Stimulated activated effector memory CD8-positive, alpha-beta T cell treated with anti-CD3 and anti-CD28 coated beads, Interleukin-12 subunit alpha, Interleukin-12 subunit beta, amount 100 ng/mL, for 72 hours (primary cell): ENCODE measurements around the gene TFAP2A.
A peak's percentile ranks its signal among the peaks of the same experiment; 100 is the strongest.

Source experiments
- ATAC-seq: fragments of 150-1000 bp; cut with Tn5 transposase; 2 replicates; pipeline ENCODE4 v1.10.0; 2021
- DNase-seq, 2 donors: peaks; one replicate each; pipeline ENCODE4 v3.0.0; 2021 to 2022; ENCODE audit warnings: low spot score in 2 of 2
- H3K27ac Mint-ChIP-seq: one replicate; pipeline ENCODE4 v1.8.0; 2022; ENCODE audit warnings: mild to moderate bottlenecking, mixed read lengths
- H3K36me3 Mint-ChIP-seq: one replicate; pipeline ENCODE4 v1.8.0; 2022; ENCODE audit warnings: mild to moderate bottlenecking, mixed read lengths
- H3K4me1 Mint-ChIP-seq: one replicate; pipeline ENCODE4 v1.8.0; 2022; ENCODE audit warnings: mixed read lengths
- H3K4me3 Mint-ChIP-seq: one replicate; pipeline ENCODE4 v1.8.0; 2022; ENCODE audit warnings: mild to moderate bottlenecking, mixed read lengths
- H3K9me3 Mint-ChIP-seq: one replicate; pipeline ENCODE4 v1.8.0; 2022; ENCODE audit warnings: mixed read lengths

The TFAP2A gene

GRCh38 chr6:10434235-10434634, 19.4 kb upstream of the TFAP2A start:
- H3K27ac Mint-ChIP-seq, result no peak overlapping the region
- no peaks in the 10 kb centered on the region for H3K9me3 Mint-ChIP-seq
- H3K4me1 Mint-ChIP-seq, result peaks cover 5% of the 10 kb centered on the region
- no peak overlapping the region for H3K4me3 Mint-ChIP-seq
- H3K36me3 Mint-ChIP-seq, result no peaks in the 10 kb centered on the region
- DNase-seq, result peak in 1 of 2 donors; percentile 38
- ATAC-seq, result no peak

GRCh38 chr6:10433322-10433721, 18.4 kb upstream of the TFAP2A start:
- Mint-ChIP-seq H3K4me1 (peaks cover 5% of the 10 kb centered on the region), H3K4me3 (no peak overlapping the region), H3K27ac (no peak overlapping the region), H3K9me3 (no peaks in the 10 kb centered on the region), H3K36me3 (no peaks in the 10 kb centered on the region)
- DNase-seq (no peak), ATAC-seq (no peak)

- H3K36me3 Mint-ChIP-seq, result no peaks in the 10 kb centered on the region
- no peak overlapping the region for H3K27ac Mint-ChIP-seq
- no peak overlapping the region for H3K4me3 Mint-ChIP-seq
- ATAC-seq, result no peak
- peaks cover 5% of the 10 kb centered on the region for H3K4me1 Mint-ChIP-seq
- H3K9me3 Mint-ChIP-seq, result no peaks in the 10 kb centered on the region
- peak in 1 of 2 donors; percentile 29 for DNase-seq
Observed at GRCh38 chr6:10431423-10432164, 16.7 kb upstream of the TFAP2A start.

- Mint-ChIP-seq H3K9me3 (no peaks in the 10 kb centered on the region), H3K36me3 (no peaks in the 10 kb centered on the region), H3K4me3 (no peak overlapping the region), H3K27ac (no peak overlapping the region), H3K4me1 (peaks cover 12% of the 10 kb centered on the region)
- ATAC-seq, result peak; percentile 44
- DNase-seq, result peak in 1 of 2 donors; percentile 45
Observed at GRCh38 chr6:10429638-10430427, 15.0 kb upstream of the TFAP2A start.

- Mint-ChIP-seq H3K4me1 (peaks cover 7% of the 10 kb centered on the region), H3K36me3 (no peaks in the 10 kb centered on the region), H3K27ac (no peak overlapping the region), H3K9me3 (no peaks in the 10 kb centered on the region), H3K4me3 (peak overlapping the region; percentile 46)
- DNase-seq (no peak), ATAC-seq (no peak)
Observed at GRCh38 chr6:10426781-10427279, 12.0 kb upstream of the TFAP2A start.

GRCh38 chr6:10425975-10426780, 11.3 kb upstream of the TFAP2A start:
- Mint-ChIP-seq H3K4me3 (peak overlapping the region; percentile 46), H3K27ac (no peak overlapping the region)
- peak in 1 of 2 donors; percentile 46 for DNase-seq

GRCh38 chr6:10425176-10425974, 10.5 kb upstream of the TFAP2A start:
- Mint-ChIP-seq H3K4me3 (peak overlapping the region; percentile 46), H3K27ac (no peak overlapping the region)

More at GRCh38 chr6:10425975-10426780, 11.3 kb upstream of the TFAP2A start:
- Mint-ChIP-seq H3K9me3 (no peaks in the 10 kb centered on the region), H3K4me1 (peaks cover 7% of the 10 kb centered on the region), H3K36me3 (no peaks in the 10 kb centered on the region)
- ATAC-seq, result peak; percentile 48

GRCh38 chr6:10424040-10424439, 9.2 kb upstream of the TFAP2A start:
- Mint-ChIP-seq H3K4me1 (peaks cover 7% of the 10 kb centered on the region), H3K9me3 (no peaks in the 10 kb centered on the region), H3K36me3 (no peaks in the 10 kb centered on the region), H3K27ac (no peak overlapping the region), H3K4me3 (no peak overlapping the region)
- ATAC-seq (no peak), DNase-seq (no peak)

More at GRCh38 chr6:10425176-10425974, 10.5 kb upstream of the TFAP2A start:
- no peak for ATAC-seq
- Mint-ChIP-seq H3K36me3 (no peaks in the 10 kb centered on the region), H3K9me3 (no peaks in the 10 kb centered on the region), H3K4me1 (peaks cover 7% of the 10 kb centered on the region)
- DNase-seq, result no peak

- H3K4me1 Mint-ChIP-seq, result peaks cover 7% of the 10 kb centered on the region
- no peaks in the 10 kb centered on the region for H3K36me3 Mint-ChIP-seq
- no peak for DNase-seq
- H3K4me3 Mint-ChIP-seq, result no peak overlapping the region
- no peak overlapping the region for H3K27ac Mint-ChIP-seq
- H3K9me3 Mint-ChIP-seq, result peaks cover 3% of the 10 kb centered on the region
- no peak for ATAC-seq
Observed at GRCh38 chr6:10422737-10423034, 7.8 kb upstream of the TFAP2A start.

- Mint-ChIP-seq H3K9me3 (peaks cover 3% of the 10 kb centered on the region), H3K27ac (no peak overlapping the region), H3K4me1 (peaks cover 10% of the 10 kb centered on the region), H3K4me3 (no peak overlapping the region), H3K36me3 (no peaks in the 10 kb centered on the region)
- DNase-seq (no peak), ATAC-seq (no peak)
Observed at GRCh38 chr6:10421921-10422736, 7.3 kb upstream of the TFAP2A start.

GRCh38 chr6:10421158-10421920, 6.5 kb upstream of the TFAP2A start:
- no peak overlapping the region for H3K27ac Mint-ChIP-seq
- no peak for ATAC-seq

GRCh38 chr6:10420546-10421157, 5.8 kb upstream of the TFAP2A start:
- no peak overlapping the region for H3K27ac Mint-ChIP-seq
- no peak overlapping the region for H3K4me3 Mint-ChIP-seq
- peaks cover 3% of the 10 kb centered on the region for H3K9me3 Mint-ChIP-seq
- DNase-seq (no peak), ATAC-seq (no peak)
- no peaks in the 10 kb centered on the region for H3K36me3 Mint-ChIP-seq
- peaks cover 12% of the 10 kb centered on the region for H3K4me1 Mint-ChIP-seq

More at GRCh38 chr6:10421158-10421920, 6.5 kb upstream of the TFAP2A start:
- H3K9me3 Mint-ChIP-seq, result peaks cover 3% of the 10 kb centered on the region
- H3K36me3 Mint-ChIP-seq, result no peaks in the 10 kb centered on the region
- DNase-seq, result no peak
- H3K4me3 Mint-ChIP-seq, result no peak overlapping the region
- H3K4me1 Mint-ChIP-seq, result peaks cover 13% of the 10 kb centered on the region
